ENCODE results near the gene HUS1. TPM values are rescaled to one million over a fixed set of nuclear protein-coding genes. Genes with fewer than 3 reads are reported as not detected.

Gene HUS1
- total and polyA plus RNA-seq, 2 of the 8 experiments (the other 6 are each of a cell fraction or from before 2014, with no cell fraction given), result 15.0 to 33.0 TPM

- TF ChIP-seq RXRA (IDR thresholded peaks at IDR 0.05; ENCODE audit: insufficient read depth, low read depth, low read length) (no peak), RAD21 (IDR thresholded peaks at IDR 0.05 in 1 of 2, conservative IDR thresholded peaks at IDR 0.05 in 1 of 2; ENCODE audit: low read depth in 2 of 2, low read length in 2 of 2) (peak in 1 of 2 experiments; percentile 11; a peak in 1 of 4 replicates)
- H2AK5ac ChIP-seq (ENCODE audit: low read depth, low read length), result no peak overlapping the region
- peak overlapping the region in 1 of 4 experiments; percentile 54; a peak in 1 of 8 replicates for H3K4me3 ChIP-seq (ENCODE audit: extremely low read depth in 1 of 4, insufficient read depth in 2 of 4, low read depth in 3 of 4, low read length in 4 of 4)
- no peak overlapping the region for H2BK12ac ChIP-seq (ENCODE audit: low read depth, low read length)
- H3K56ac ChIP-seq (replicated peaks; ENCODE audit: insufficient read length, low read depth, low read length), result no peak overlapping the region
- no peak for FAIRE-seq
- no peak overlapping the region for H3K14ac ChIP-seq (ENCODE audit: insufficient read length)
- H3K4ac ChIP-seq (replicated peaks; ENCODE audit: insufficient read length, low read depth, low read length), result no peak overlapping the region
- H4K5ac ChIP-seq (ENCODE audit: insufficient read length, low read depth, low read length), result no peak overlapping the region
- H2BK20ac ChIP-seq (ENCODE audit: low read length), result no peak overlapping the region
- H3K4me1 ChIP-seq (replicated peaks in 1 of 4; ENCODE audit: control insufficient read depth in 3 of 4, insufficient read depth in 4 of 4, low read length in 3 of 4), result peaks cover 0 to 5% (median 0%) of the 10 kb centered on the region in 4 experiments; a peak in 5 of 7 replicates
- no peak overlapping the region for H4K8ac ChIP-seq (ENCODE audit: extremely low read depth, insufficient read depth, low read length)
- no peak overlapping the region for H2BK120ac ChIP-seq (replicated peaks; ENCODE audit: low read depth, low read length)
- WGBS, 2 experiments (ENCODE audit: extremely low coverage in 1 of 2, insufficient coverage in 1 of 2, insufficient read length in 1 of 2, insufficient replicate concordance in 2 of 2, low coverage in 1 of 2, low lambda C conversion rate in 2 of 2, missing lambda C conversion rate in 1 of 2), result 57% methylated on average over 3 of the region's 3 CpGs; no CpG with 5 or more reads in 1 of the 2 experiments
- no peaks in the 10 kb centered on the region for H3K9me3 ChIP-seq (ENCODE audit: insufficient read depth in 2 of 2, low read depth in 1 of 2, low read length in 1 of 2)
- no peak overlapping the region for H2BK5ac ChIP-seq (ENCODE audit: low read depth, low read length)
- H3K18ac ChIP-seq (ENCODE audit: extremely low read depth, low read length), result no peak overlapping the region
- H3K4me2 ChIP-seq (ENCODE audit: insufficient read depth in 1 of 2, low read depth in 2 of 2, low read length in 2 of 2), result peak overlapping the region in 1 of 2 experiments; percentile 7; a peak in 1 of 4 replicates
- POLR2A ChIA-PET (ENCODE audit: partially characterized antibody), result interaction anchor here (1.1 to 3.2 kb wide), 5 partner anchors 8 to 96 kb away, joined by 3 to 36 read pairs (median 4); partner anchors contain the start of gene UPP1
- no peaks in the 10 kb centered on the region for H3K27me3 ChIP-seq (replicated peaks in 1 of 4; ENCODE audit: control insufficient read depth in 3 of 4, extremely low read depth in 1 of 4, insufficient read depth in 3 of 4, low read length in 3 of 4)
- no peak overlapping the region for H4K91ac ChIP-seq (replicated peaks; ENCODE audit: insufficient read length, low read length)
- H3K23me2 ChIP-seq (ENCODE audit: low read depth, low read length), result peaks cover 4% of the 10 kb centered on the region; the same call in 1 of the 2 replicates
- H3K23ac ChIP-seq (ENCODE audit: insufficient read length), result no peak overlapping the region
- H3K27ac ChIP-seq (ENCODE audit: low read depth, low read length), result no peak overlapping the region
- H2AFZ ChIP-seq (ENCODE audit: low read length), result no peak overlapping the region
- H2BK15ac ChIP-seq (ENCODE audit: low read length), result no peak overlapping the region
- no peaks in the 10 kb centered on the region for H3K36me3 ChIP-seq (ENCODE audit: control insufficient read depth in 2 of 4, insufficient read depth in 4 of 4, low read length in 3 of 4)
- no peak overlapping the region for H3K9ac ChIP-seq (replicated peaks in 1 of 4; ENCODE audit: extremely low read depth in 1 of 4, low read depth in 3 of 4, low read length in 3 of 4)
- CTCF ChIA-PET (ENCODE audit: partially characterized antibody), result interaction anchor here (0.7 to 3.6 kb wide), 12 partner anchors 10 to 163 kb away, joined by 3 to 38 read pairs (median 3); no protein-coding TSS in a partner anchor
- H3K79me2 ChIP-seq (ENCODE audit: control insufficient read depth in 1 of 2, insufficient read depth in 2 of 2, low read length in 2 of 2), result no peaks in the 10 kb centered on the region
- H4K20me1 ChIP-seq (replicated peaks in 1 of 2; ENCODE audit: control insufficient read depth in 1 of 2, insufficient read depth in 2 of 2, low read length in 2 of 2), result peaks cover 0 to 2% of the 10 kb centered on the region in 2 experiments
- H3K79me1 ChIP-seq (ENCODE audit: low read depth, low read length), result no peaks in the 10 kb centered on the region
- no peak for DNase-seq (ENCODE audit: low read depth in 1 of 2, low spot score in 2 of 2)
These were observed 13.0 kb upstream of the HUS1 start for GRCh38 chr7:47992446-47992845.
